Measurements from ENCODE around the gene PISD. TPM values are rescaled to one million over a fixed set of nuclear protein-coding genes. Genes with fewer than 3 reads are reported as not detected.
A peak's percentile ranks its signal among the peaks of the same experiment; 100 is the strongest.

PISD gene
- total RNA-seq, 3 donors from 2014 or later (not counting 1 experiment from before 2014, with no cell fraction given) = 36.0 to 52.1 (median 47.8) TPM

GRCh38 chr22:31682751-31683150, 20.7 kb upstream of the PISD start:
- Histone ChIP-seq H3K4me3 (ENCODE audit: low read length) (no peak overlapping the region), H3K36me3 (ENCODE audit: control insufficient read depth, insufficient read depth, low read length) (peaks cover 23% of the 10 kb centered on the region), H3K4me1 (ENCODE audit: control insufficient read depth, insufficient read depth, low read length) (no peaks in the 10 kb centered on the region), H3K27ac (ENCODE audit: low read length) (no peak overlapping the region), H3K27me3 (ENCODE audit: control insufficient read depth, insufficient read depth, low read length) (no peaks in the 10 kb centered on the region), H3K9me3 (ENCODE audit: control insufficient read depth, insufficient read depth, low read length) (no peaks in the 10 kb centered on the region)
- intact Hi-C loops (cut with micrococcal nuclease) = no loop called here
- DNase-seq (no peak), ATAC-seq (no peak)
- Mint-ChIP-seq H3K36me3 (peaks cover 17% of the 10 kb centered on the region), H3K27me3 (ENCODE audit: low read depth in 2 of 2) (no peaks in the 10 kb centered on the region), H3K4me3 (no peak overlapping the region), H3K27ac (peak overlapping the region in 1 of 2 donors; percentile 35), H3K4me1 (peaks cover 0 to 6% of the 10 kb centered on the region in 2 donors), H3K9me3 (no peaks in the 10 kb centered on the region)
- WGBS (ENCODE audit: insufficient coverage) = 85% methylated on average over 7 of the region's 7 CpGs
- TF ChIP-seq CTCF (IDR thresholded peaks at IDR 0.05) = no peak

- H3K4me1 Mint-ChIP-seq = peaks cover 5 to 10% of the 10 kb centered on the region in 2 donors
- ATAC-seq (no peak), DNase-seq (no peak)
- no peaks in the 10 kb centered on the region for H3K9me3 Mint-ChIP-seq
- Histone ChIP-seq H3K9me3 (ENCODE audit: control insufficient read depth, insufficient read depth, low read length) (no peaks in the 10 kb centered on the region), H3K27me3 (ENCODE audit: control insufficient read depth, insufficient read depth, low read length) (no peaks in the 10 kb centered on the region), H3K4me1 (ENCODE audit: control insufficient read depth, insufficient read depth, low read length) (peaks cover 4% of the 10 kb centered on the region), H3K36me3 (ENCODE audit: control insufficient read depth, insufficient read depth, low read length) (peaks cover 22% of the 10 kb centered on the region), H3K4me3 (ENCODE audit: low read length) (no peak overlapping the region), H3K27ac (ENCODE audit: low read length) (no peak overlapping the region)
- no peak for TF ChIP-seq CTCF (IDR thresholded peaks at IDR 0.05)
- WGBS (ENCODE audit: insufficient coverage) = 98% methylated on average over 17 of the region's 17 CpGs
- H3K27me3 Mint-ChIP-seq (ENCODE audit: low read depth in 2 of 2) = no peaks in the 10 kb centered on the region
- intact Hi-C loops (cut with micrococcal nuclease) = no loop called here
- no peak overlapping the region for H3K27ac Mint-ChIP-seq
- no peak overlapping the region for H3K4me3 Mint-ChIP-seq
- peaks cover 17% of the 10 kb centered on the region for H3K36me3 Mint-ChIP-seq
Measured at GRCh38 chr22:31681349-31682345, 19.6 kb upstream of the PISD start.

- intact Hi-C loops (cut with micrococcal nuclease) = no loop called here
- Histone ChIP-seq H3K4me3 (ENCODE audit: low read length) (no peak overlapping the region), H3K27ac (ENCODE audit: low read length) (no peak overlapping the region), H3K4me1 (ENCODE audit: control insufficient read depth, insufficient read depth, low read length) (peaks cover 11% of the 10 kb centered on the region), H3K9me3 (ENCODE audit: control insufficient read depth, insufficient read depth, low read length) (no peaks in the 10 kb centered on the region), H3K27me3 (ENCODE audit: control insufficient read depth, insufficient read depth, low read length) (no peaks in the 10 kb centered on the region), H3K36me3 (ENCODE audit: control insufficient read depth, insufficient read depth, low read length) (peaks cover 18% of the 10 kb centered on the region)
- ATAC-seq (no peak), DNase-seq (no peak)
- no peak for TF ChIP-seq CTCF (IDR thresholded peaks at IDR 0.05)
- Mint-ChIP-seq H3K4me1 (peaks cover 12 to 16% of the 10 kb centered on the region in 2 donors), H3K27ac (no peak overlapping the region), H3K27me3 (ENCODE audit: low read depth in 2 of 2) (no peaks in the 10 kb centered on the region), H3K36me3 (peaks cover 17% of the 10 kb centered on the region), H3K9me3 (no peaks in the 10 kb centered on the region), H3K4me3 (no peak overlapping the region)
- WGBS (ENCODE audit: insufficient coverage) = 90% methylated on average over 9 of the region's 9 CpGs
Measured at GRCh38 chr22:31680861-31681341, 18.9 kb upstream of the PISD start.

All from natural killer cell (primary cell).